AG04450 (cell line): ENCODE data around the gene NIPSNAP2. TPM values are rescaled to one million over a fixed set of nuclear protein-coding genes. Genes with fewer than 3 reads are reported as not detected.

Source experiments
- CTCF ChIA-PET: fragments of 300-600, 350-600 bp; formaldehyde crosslinking; extraction: SDS; loops from one replicate; lab custom pipeline; 2022; ENCODE audit warnings: antibody characterized with exemption, inconsistent platforms; lab: Charles Lee
- POLR2A ChIA-PET: fragments of 350-600 bp; formaldehyde crosslinking; extraction: SDS; loops from one replicate; lab custom pipeline; 2021; ENCODE audit warnings: antibody characterized with exemption, inconsistent platforms; lab: Yijun Ruan, JAX
- DNase-seq: peaks from one replicate; pipeline ENCODE4 v3.0.0-alpha.2; 2011; ENCODE audit warnings: low read depth, low spot score
- H3K27ac ChIP-seq: one replicate; pipeline ENCODE4 v1.5.1; 2012; ENCODE audit warnings: low read depth, low read length, control low read depth
- H3K27me3 ChIP-seq: one replicate; pipeline ENCODE4 v1.6.0; 2012; ENCODE audit warnings: low read length; ENCODE audit not compliant: control insufficient read depth, insufficient read depth
- H3K4me3 ChIP-seq: 2 replicates; pipeline ENCODE4 v1.5.1; 2011; ENCODE audit warnings: mild to moderate bottlenecking, low read depth, low read length, control low read depth
- H3K9me3 ChIP-seq: 2 replicates; pipeline ENCODE4 v1.5.1; 2012; ENCODE audit warnings: low read length; ENCODE audit not compliant: control insufficient read depth, insufficient read depth
- polyA plus RNA-seq: library from polyadenylated mRNA; depleted of rRNA; stranded (reverse); fragments of >200 nt; gene quantifications from 2 replicates; pipeline ENCODE4 v1.2.3, GENCODE V29; 2011
- TF ChIP-seq, protein P1 (sequence below): IDR thresholded peaks from 2 replicates; pipeline ENCODE4 v1.5.1; 2011; ENCODE audit warnings: low read depth, low read length, control low read depth, inconsistent platforms

Gene NIPSNAP2
- polyA plus RNA-seq, 1 experiment, result 90.6 TPM

DNA sequence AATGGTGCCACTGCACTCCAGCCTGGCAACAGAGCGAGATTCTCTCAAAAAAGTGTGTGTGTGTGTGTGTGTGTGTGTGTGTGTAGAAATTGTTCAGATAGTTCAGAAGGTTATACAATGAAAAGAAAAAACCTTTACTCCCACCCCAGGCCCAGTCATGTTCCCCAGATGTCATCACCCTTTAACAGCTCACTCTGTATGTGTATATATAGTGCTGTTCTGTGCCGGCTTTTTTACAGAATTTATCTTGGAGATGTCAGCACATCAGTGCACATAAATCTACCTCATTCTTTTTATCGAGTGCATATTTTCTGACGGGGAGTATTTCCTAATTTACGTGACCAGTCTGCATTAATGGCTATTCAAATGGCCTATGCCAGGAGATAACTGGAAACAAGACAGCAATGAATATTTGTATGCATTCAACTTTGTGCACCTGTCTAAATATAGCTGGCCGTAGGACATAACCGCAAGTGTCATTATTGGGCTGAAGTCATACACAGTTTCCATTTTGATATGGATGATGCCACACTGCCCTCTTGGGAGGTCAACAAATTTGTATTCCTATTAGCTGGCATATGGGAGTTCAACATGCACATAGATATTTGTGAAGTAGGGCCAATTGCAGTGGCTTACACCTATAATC is 11.7 kb downstream of the NIPSNAP2 start:
- Histone ChIP-seq H3K9me3 (no peaks in the 10 kb centered on the region), H3K27ac (no peak overlapping the region), H3K27me3 (no peaks in the 10 kb centered on the region), H3K4me3 (no peak overlapping the region)
- ChIA-PET POLR2A (interaction anchor here (0.6 kb wide), 1 partner anchor 20 kb away, joined by 3 read pairs; no protein-coding TSS in a partner anchor), CTCF (interaction anchor here (2.0 to 2.1 kb wide), 2 partner anchors 12 to 99 kb away, joined by 5 to 12 read pairs; no protein-coding TSS in a partner anchor)
- TF ChIP-seq, protein P1, sequence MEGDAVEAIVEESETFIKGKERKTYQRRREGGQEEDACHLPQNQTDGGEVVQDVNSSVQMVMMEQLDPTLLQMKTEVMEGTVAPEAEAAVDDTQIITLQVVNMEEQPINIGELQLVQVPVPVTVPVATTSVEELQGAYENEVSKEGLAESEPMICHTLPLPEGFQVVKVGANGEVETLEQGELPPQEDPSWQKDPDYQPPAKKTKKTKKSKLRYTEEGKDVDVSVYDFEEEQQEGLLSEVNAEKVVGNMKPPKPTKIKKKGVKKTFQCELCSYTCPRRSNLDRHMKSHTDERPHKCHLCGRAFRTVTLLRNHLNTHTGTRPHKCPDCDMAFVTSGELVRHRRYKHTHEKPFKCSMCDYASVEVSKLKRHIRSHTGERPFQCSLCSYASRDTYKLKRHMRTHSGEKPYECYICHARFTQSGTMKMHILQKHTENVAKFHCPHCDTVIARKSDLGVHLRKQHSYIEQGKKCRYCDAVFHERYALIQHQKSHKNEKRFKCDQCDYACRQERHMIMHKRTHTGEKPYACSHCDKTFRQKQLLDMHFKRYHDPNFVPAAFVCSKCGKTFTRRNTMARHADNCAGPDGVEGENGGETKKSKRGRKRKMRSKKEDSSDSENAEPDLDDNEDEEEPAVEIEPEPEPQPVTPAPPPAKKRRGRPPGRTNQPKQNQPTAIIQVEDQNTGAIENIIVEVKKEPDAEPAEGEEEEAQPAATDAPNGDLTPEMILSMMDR, result no peak
- DNase-seq, result no peak

DNA sequence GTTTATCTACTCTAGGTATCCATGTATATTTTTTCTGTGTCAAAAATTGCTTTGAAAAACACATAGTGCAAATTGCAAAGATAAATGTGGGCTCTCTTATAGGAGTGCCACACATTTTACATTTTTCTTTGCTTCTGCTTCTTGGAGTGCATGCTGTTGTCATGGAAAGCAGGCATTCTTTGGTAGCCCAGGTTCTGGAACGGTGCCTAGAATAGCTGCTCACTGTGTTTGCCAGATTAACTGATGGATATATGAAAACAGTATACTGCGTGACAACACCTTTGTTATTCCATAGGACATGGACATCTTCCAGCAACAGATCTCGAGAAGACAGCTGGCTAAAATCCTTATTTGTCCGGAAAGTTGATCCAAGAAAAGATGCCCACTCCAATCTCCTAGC is 13.4 kb downstream of the NIPSNAP2 start:
- ChIA-PET CTCF (interaction anchor here (0.7 to 2.0 kb wide), 2 partner anchors 13 to 97 kb away, joined by 4 to 8 read pairs; no protein-coding TSS in a partner anchor), POLR2A (interaction anchor here (0.9 kb wide), 1 partner anchor 73 kb away, joined by 3 read pairs; the partner anchor contains the start of gene PSPH)
- DNase-seq, result no peak
- no peaks in the 10 kb centered on the region for H3K27me3 ChIP-seq
- H3K9me3 ChIP-seq, result no peaks in the 10 kb centered on the region
- H3K4me3 ChIP-seq, result no peak overlapping the region
- TF ChIP-seq, protein P1, result no peak
- H3K27ac ChIP-seq, result no peak overlapping the region

DNA sequence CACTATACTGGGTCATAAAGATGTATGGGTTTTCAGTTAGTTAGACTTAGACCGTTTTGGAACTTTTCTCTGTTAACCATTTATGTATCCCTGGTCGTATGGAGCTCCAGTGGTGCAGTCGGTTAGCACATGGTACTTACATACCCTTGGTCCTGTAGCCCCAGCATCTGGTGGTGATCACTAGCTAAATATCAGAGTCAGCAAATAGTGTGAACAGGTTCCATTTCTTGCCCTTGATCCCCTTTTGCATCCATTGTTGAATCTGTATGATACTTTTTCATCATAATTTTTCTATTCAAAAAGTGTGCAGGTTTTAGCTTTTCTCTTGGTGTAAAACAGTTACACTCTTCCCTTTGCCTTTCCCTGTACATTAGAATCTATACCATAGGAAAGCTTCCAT is 15.9 kb downstream of the NIPSNAP2 start:
- H3K9me3 ChIP-seq, result no peaks in the 10 kb centered on the region
- POLR2A ChIA-PET, result interaction anchor here (1.1 kb wide), 1 partner anchor 71 kb away, joined by 3 read pairs; the partner anchor contains the start of gene PSPH
- TF ChIP-seq, protein P1, result no peak
- H3K4me3 ChIP-seq, result no peak overlapping the region
- H3K27me3 ChIP-seq, result no peaks in the 10 kb centered on the region
- no peak for DNase-seq
- CTCF ChIA-PET, result interaction anchor here (1.1 to 2.1 kb wide), 2 partner anchors 16 to 94 kb away, joined by 7 to 15 read pairs; partner anchors contain the start of gene NIPSNAP2
- no peak overlapping the region for H3K27ac ChIP-seq

DNA sequence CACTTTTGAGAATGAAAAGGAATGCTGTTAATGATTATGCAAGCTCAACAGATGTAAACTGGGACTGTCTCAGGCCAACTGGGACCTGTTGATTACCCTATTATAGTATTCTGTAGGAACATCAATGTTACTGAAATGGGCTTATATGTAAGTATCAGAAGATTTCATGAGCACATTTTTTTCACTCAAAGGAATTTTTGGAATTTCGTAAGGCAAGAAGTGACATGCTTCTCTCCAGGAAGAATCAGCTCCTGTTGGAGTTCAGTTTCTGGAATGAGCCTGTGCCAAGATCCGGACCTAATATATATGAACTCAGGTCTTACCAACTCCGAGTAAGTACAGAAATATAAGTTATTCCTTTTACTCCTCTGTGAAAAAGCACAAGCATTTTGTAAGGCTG is 19.2 kb downstream of the NIPSNAP2 start:
- ChIA-PET POLR2A (no interaction called here), CTCF (interaction anchor here (0.6 to 1.4 kb wide), 2 partner anchors 91 to 568 kb away, joined by 6 read pairs; no protein-coding TSS in a partner anchor)
- H3K27ac ChIP-seq, result no peak overlapping the region
- TF ChIP-seq, protein P1, result no peak
- H3K27me3 ChIP-seq, result no peaks in the 10 kb centered on the region
- H3K4me3 ChIP-seq, result no peak overlapping the region
- no peak for DNase-seq
- no peaks in the 10 kb centered on the region for H3K9me3 ChIP-seq

DNA sequence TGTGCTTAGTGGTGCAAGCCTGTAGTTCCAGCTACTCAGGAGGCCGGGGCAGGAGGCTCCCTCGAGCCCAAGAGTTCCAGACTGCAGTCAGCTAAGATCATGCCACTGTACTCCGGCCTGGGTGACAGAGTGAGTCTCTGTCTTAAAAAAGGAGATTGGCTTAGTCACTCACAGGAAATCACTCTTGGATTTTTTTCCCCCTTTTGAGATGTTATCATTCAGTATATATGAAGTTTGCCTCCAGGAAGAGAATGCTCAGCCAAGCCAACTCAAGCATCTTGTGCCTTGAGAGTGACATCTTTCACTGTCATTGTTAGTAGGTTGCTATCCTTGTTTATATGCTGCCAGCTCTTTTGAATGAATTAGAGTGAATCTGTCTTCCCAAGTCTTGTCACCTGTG is 28.0 kb downstream of the NIPSNAP2 start:
- ChIA-PET CTCF (no interaction called here), POLR2A (no interaction called here)
- H3K27me3 ChIP-seq, result no peaks in the 10 kb centered on the region
- H3K9me3 ChIP-seq, result no peaks in the 10 kb centered on the region
- H3K4me3 ChIP-seq, result no peak overlapping the region
- no peak overlapping the region for H3K27ac ChIP-seq
- no peak for DNase-seq
- TF ChIP-seq, protein P1, result no peak
